Liver (tissue), 3 donors: ENCODE data around the gene ARPC5.

Source experiments
- EGR1 ChIP-seq, 2 donors: IDR thresholded peaks; 2 replicates each; pipeline ENCODE4 v1.6.1; 2016 to 2018; ENCODE audit warnings: antibody characterized with exemption in 2 of 2, low read depth in 2 of 2
- GABPA ChIP-seq, 2 donors: IDR thresholded peaks in 1 of 2; conservative IDR thresholded peaks in 1 of 2; 2 replicates each; pipeline ENCODE4 v1.6.1; 2016; ENCODE audit warnings: antibody characterized with exemption in 2 of 2, mild to moderate bottlenecking in 1 of 2, moderate library complexity in 1 of 2
- HNF4G ChIP-seq: IDR thresholded peaks from 2 replicates; pipeline ENCODE4 v1.6.1; 2016; ENCODE audit warnings: antibody characterized with exemption
- JUND ChIP-seq, 2 donors: IDR thresholded peaks; 2 replicates each; pipeline ENCODE4 v1.6.1; 2016; ENCODE audit warnings: antibody characterized with exemption in 2 of 2
- RAD21 ChIP-seq, 2 donors: IDR thresholded peaks; 2 replicates each; pipeline ENCODE4 v1.6.1; 2016; ENCODE audit warnings: antibody characterized with exemption in 2 of 2, mild to moderate bottlenecking in 2 of 2
- REST ChIP-seq: IDR thresholded peaks from 2 replicates; pipeline ENCODE4 v1.6.1; 2016; ENCODE audit warnings: antibody characterized with exemption, mild to moderate bottlenecking
- TAF1 ChIP-seq: conservative IDR thresholded peaks from 2 replicates; pipeline ENCODE4 v1.6.1; 2016; ENCODE audit warnings: antibody characterized with exemption, mild to moderate bottlenecking
- YY1 ChIP-seq: IDR thresholded peaks from 2 replicates; pipeline ENCODE4 v1.6.1; 2016; ENCODE audit warnings: antibody characterized with exemption, mild to moderate bottlenecking
- TF ChIP-seq, protein P1 (sequence below): fragments of 150-350 bp; IDR thresholded peaks from 2 replicates; pipeline ENCODE4 v1.5.1; 2017; ENCODE audit warnings: improper control_type of control experiment, low read depth, low read length; ENCODE audit not compliant: missing input control
- TF ChIP-seq, protein P2 (sequence below): IDR thresholded peaks from 2 replicates; pipeline ENCODE4 v1.6.1; 2016; ENCODE audit warnings: antibody characterized with exemption
- TF ChIP-seq, protein P3 (sequence below): IDR thresholded peaks from 2 replicates; pipeline ENCODE4 v1.6.1; 2016; ENCODE audit warnings: antibody characterized with exemption
- donor health status: healthy.
- donor health status: healthy.

DNA sequence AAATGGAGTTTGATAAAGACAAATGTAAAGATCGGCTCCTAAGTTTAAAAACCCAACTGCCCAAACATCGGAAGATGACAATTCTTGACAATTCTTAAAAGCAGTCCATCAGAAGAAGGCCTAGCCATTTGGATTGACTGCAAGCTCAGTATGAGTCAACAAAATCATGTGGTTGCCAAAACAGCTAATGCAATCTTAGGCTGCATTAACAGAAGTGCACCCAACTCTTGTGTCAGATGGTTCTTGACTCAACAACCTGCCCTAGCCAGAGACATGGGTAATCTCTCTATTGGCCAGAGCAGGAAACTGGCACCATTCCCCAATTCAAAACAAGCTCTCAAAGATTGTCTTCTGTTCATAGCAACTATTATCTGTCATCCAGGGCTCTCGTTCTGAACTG is 35.4 kb downstream of the ARPC5 start:
- TF ChIP-seq, protein P1, sequence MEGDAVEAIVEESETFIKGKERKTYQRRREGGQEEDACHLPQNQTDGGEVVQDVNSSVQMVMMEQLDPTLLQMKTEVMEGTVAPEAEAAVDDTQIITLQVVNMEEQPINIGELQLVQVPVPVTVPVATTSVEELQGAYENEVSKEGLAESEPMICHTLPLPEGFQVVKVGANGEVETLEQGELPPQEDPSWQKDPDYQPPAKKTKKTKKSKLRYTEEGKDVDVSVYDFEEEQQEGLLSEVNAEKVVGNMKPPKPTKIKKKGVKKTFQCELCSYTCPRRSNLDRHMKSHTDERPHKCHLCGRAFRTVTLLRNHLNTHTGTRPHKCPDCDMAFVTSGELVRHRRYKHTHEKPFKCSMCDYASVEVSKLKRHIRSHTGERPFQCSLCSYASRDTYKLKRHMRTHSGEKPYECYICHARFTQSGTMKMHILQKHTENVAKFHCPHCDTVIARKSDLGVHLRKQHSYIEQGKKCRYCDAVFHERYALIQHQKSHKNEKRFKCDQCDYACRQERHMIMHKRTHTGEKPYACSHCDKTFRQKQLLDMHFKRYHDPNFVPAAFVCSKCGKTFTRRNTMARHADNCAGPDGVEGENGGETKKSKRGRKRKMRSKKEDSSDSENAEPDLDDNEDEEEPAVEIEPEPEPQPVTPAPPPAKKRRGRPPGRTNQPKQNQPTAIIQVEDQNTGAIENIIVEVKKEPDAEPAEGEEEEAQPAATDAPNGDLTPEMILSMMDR: no peak
- TF ChIP-seq HNF4G (no peak), YY1 (peak; percentile 40), EGR1 (IDR thresholded peaks at IDR 0.05; ENCODE audit: low read depth in 2 of 2) (no peak), RAD21 (IDR thresholded peaks at IDR 0.05) (no peak), JUND (IDR thresholded peaks at IDR 0.05) (peak; percentile 14 to 57), GABPA (IDR thresholded peaks at IDR 0.05 in 1 of 2, conservative IDR thresholded peaks at IDR 0.05 in 1 of 2) (no peak), TAF1 (no peak), REST (no peak)
- TF ChIP-seq, protein P2, sequence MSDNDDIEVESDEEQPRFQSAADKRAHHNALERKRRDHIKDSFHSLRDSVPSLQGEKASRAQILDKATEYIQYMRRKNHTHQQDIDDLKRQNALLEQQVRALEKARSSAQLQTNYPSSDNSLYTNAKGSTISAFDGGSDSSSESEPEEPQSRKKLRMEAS: no peak
- TF ChIP-seq, protein P3, sequence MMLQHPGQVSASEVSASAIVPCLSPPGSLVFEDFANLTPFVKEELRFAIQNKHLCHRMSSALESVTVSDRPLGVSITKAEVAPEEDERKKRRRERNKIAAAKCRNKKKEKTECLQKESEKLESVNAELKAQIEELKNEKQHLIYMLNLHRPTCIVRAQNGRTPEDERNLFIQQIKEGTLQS: no peak
